HCT116 (cell line): Measurements from ENCODE around the gene KAT6B. TPM values are rescaled to one million over a fixed set of nuclear protein-coding genes. Genes with fewer than 3 reads are reported as not detected.

Experiments used
- ATAC-seq: fragments of 200-7000 bp; cut with Tn5 transposase; 2 replicates; pipeline ENCODE4 v1.9.1; 2020; ENCODE audit warnings: mild to moderate bottlenecking, moderate library complexity
- BruUV-seq: library from RNA; stranded (reverse); fragments of 400-500 nt; replicated peaks from 2 replicates; lab custom pipeline; 2021; lab: Mats Ljungman, UMichigan
- CTCF ChIA-PET: fragments of 300-600 bp; sonication (Branson Sonifier 250); formaldehyde crosslinking; loops from one replicate; lab custom pipeline; 2021; ENCODE audit warnings: antibody characterized with exemption; lab: Charles Lee
- POLR2A ChIA-PET: fragments of 300-600, 350-600 bp; sonication (Branson Sonifier 250); formaldehyde crosslinking; loops from one replicate; lab custom pipeline; 2021; ENCODE audit warnings: antibody characterized with exemption; lab: Charles Lee
- RAD21 ChIA-PET, 2 experiments: fragments of 300-600 bp; sonication (Branson Sonifier 250); formaldehyde crosslinking; loops; one replicate each; lab custom pipeline; 2023; ENCODE audit warnings: low total read pairs in 2 of 2; ENCODE audit not compliant: uncharacterized antibody in 2 of 2, unreplicated experiment in 2 of 2, low non-redundant PET in 1 of 2; lab: Charles Lee
- DNase-seq: peaks from one replicate; pipeline ENCODE4 v3.0.0-alpha.2; 2010; ENCODE audit warnings: low read depth, low spot score
- H2AFZ ChIP-seq: fragments of 200-600 bp; shearing (Covaris generic), sonication (generic); 2 replicates; pipeline ENCODE4 v1.6.1; 2017; ENCODE audit warnings: low read depth, mixed run types, mixed read lengths, antibody characterized with exemption, low read length; ENCODE audit not compliant: poor library complexity, severe bottlenecking
- H3K27ac ChIP-seq: 2 replicates; pipeline ENCODE4 v1.5.1; 2012; ENCODE audit warnings: low read depth, low read length
- H3K27me3 ChIP-seq: fragments of 200-600 bp; sonication (generic); 2 replicates; pipeline ENCODE4 v1.6.1; 2016; ENCODE audit warnings: mixed run types, low read length, mixed read lengths; ENCODE audit not compliant: insufficient read depth
- H3K36me3 ChIP-seq, 2 experiments: fragments of 200-500 bp in 1 of 2; fragments of 200-600 bp in 1 of 2; sonication (Bioruptor generic) in 1 of 2; sonication (generic) in 1 of 2; 2 replicates each; pipeline versions ENCODE4 v1.5.1 to v1.6.1; 2014 to 2016; ENCODE audit warnings: low read length in 2 of 2, inconsistent platforms in 1 of 2, mixed read lengths in 1 of 2, mixed run types in 1 of 2; ENCODE audit not compliant: insufficient read depth in 2 of 2, control insufficient read depth in 1 of 2
- H3K4me1 ChIP-seq, 2 experiments: fragments of 200-600 bp in 1 of 2; sonication (generic) in 1 of 2; 2 replicates each; pipeline versions ENCODE4 v1.5.1 to v1.6.1; 2012 to 2017; ENCODE audit warnings: low read length in 2 of 2, inconsistent platforms in 1 of 2, mild to moderate bottlenecking in 1 of 2, mixed read lengths in 1 of 2, mixed run types in 1 of 2, moderate library complexity in 1 of 2; ENCODE audit not compliant: insufficient read depth in 2 of 2, control insufficient read depth in 1 of 2
- H3K4me2 ChIP-seq: fragments of 200-600 bp; sonication (generic); 2 replicates; pipeline ENCODE4 v1.6.1; 2017; ENCODE audit warnings: mixed run types, low read length, mixed read lengths
- H3K4me3 ChIP-seq, 2 experiments: fragments of 200-600 bp in 1 of 2; sonication (generic) in 1 of 2; replicated peaks in 1 of 2; 2 replicates each; pipeline ENCODE4 v1.5.1; 2011 to 2016; ENCODE audit warnings: low read length in 2 of 2, control low read depth in 1 of 2, low read depth in 1 of 2, mild to moderate bottlenecking in 1 of 2, mixed read lengths in 1 of 2, mixed run types in 1 of 2
- H3K79me2 ChIP-seq: fragments of 200-600 bp; sonication (generic); 2 replicates; pipeline ENCODE4 v1.6.1; 2017; ENCODE audit warnings: mild to moderate bottlenecking, mixed run types, low read length, moderate library complexity, mixed read lengths; ENCODE audit not compliant: insufficient read depth
- H3K9ac ChIP-seq: fragments of 200-600 bp; sonication (generic); 2 replicates; pipeline ENCODE4 v1.6.1; 2016; ENCODE audit warnings: low read length, mixed read lengths
- H3K9me2 ChIP-seq: fragments of 200-600 bp; sonication (generic), shearing (Covaris generic); 2 replicates; pipeline ENCODE4 v1.6.1; 2017; ENCODE audit warnings: mixed run types, mild to moderate bottlenecking, moderate library complexity; ENCODE audit not compliant: insufficient read depth
- H3K9me3 ChIP-seq, 2 experiments: fragments of 200-500 bp in 1 of 2; fragments of 200-600 bp in 1 of 2; sonication (Bioruptor generic) in 1 of 2; sonication (generic) in 1 of 2; 2 replicates each; pipeline ENCODE4 v1.6.1; 2014 to 2017; ENCODE audit warnings: low read length in 2 of 2, mixed read lengths in 2 of 2, inconsistent platforms in 1 of 2, low read depth in 1 of 2, mild to moderate bottlenecking in 1 of 2, mixed run types in 1 of 2, moderate library complexity in 1 of 2; ENCODE audit not compliant: control insufficient read depth in 1 of 2, insufficient read depth in 1 of 2
- H4K20me1 ChIP-seq: fragments of 200-600 bp; sonication (generic), shearing (Covaris generic); 2 replicates; pipeline ENCODE4 v1.6.1; 2017; ENCODE audit warnings: mixed run types, mild to moderate bottlenecking, moderate library complexity; ENCODE audit not compliant: insufficient read depth
- CBX3 ChIP-seq: IDR thresholded peaks from 2 replicates; pipeline ENCODE4 v1.6.1; 2012; ENCODE audit warnings: low read depth
- ELF1 ChIP-seq: IDR thresholded peaks from 2 replicates; pipeline ENCODE4 v1.6.1; 2012; ENCODE audit warnings: low read depth, borderline replicate concordance
- EZH2 ChIP-seq: fragments of 200-600 bp; sonication (generic); IDR thresholded peaks from 2 replicates; pipeline ENCODE4 v1.6.1; 2017; ENCODE audit warnings: antibody characterized with exemption, mixed run types
- EZH2phosphoT487 ChIP-seq: fragments of 200-600 bp; IDR thresholded peaks from 2 replicates; pipeline ENCODE4 v1.6.1; 2018; ENCODE audit warnings: antibody characterized with exemption, borderline replicate concordance
- FOSL1 ChIP-seq: IDR thresholded peaks from 2 replicates; pipeline ENCODE4 v1.6.1; 2012; ENCODE audit warnings: low read depth
- MAX ChIP-seq: IDR thresholded peaks from 2 replicates; pipeline ENCODE4 v1.6.1; 2012
- RAD21 ChIP-seq: IDR thresholded peaks from 2 replicates; pipeline ENCODE4 v1.6.1; 2012; ENCODE audit warnings: low read depth, mild to moderate bottlenecking
- REST ChIP-seq: IDR thresholded peaks from 2 replicates; pipeline ENCODE4 v1.6.1; 2012; ENCODE audit warnings: low read depth
- SIN3A ChIP-seq: IDR thresholded peaks from 2 replicates; pipeline ENCODE4 v1.6.1; 2012; ENCODE audit warnings: low read depth
- SRF ChIP-seq: IDR thresholded peaks from 2 replicates; pipeline ENCODE4 v1.6.1; 2012; ENCODE audit warnings: low read depth
- TCF7L2 ChIP-seq: IDR thresholded peaks from 2 replicates; pipeline ENCODE4 v1.7.0; 2011; ENCODE audit warnings: borderline replicate concordance, inconsistent platforms; ENCODE audit not compliant: insufficient read depth, insufficient read length; ENCODE audit errors: extremely low read depth
- YY1 ChIP-seq: IDR thresholded peaks from 2 replicates; pipeline ENCODE4 v1.6.1; 2011; ENCODE audit warnings: low read length, low read depth, moderate library complexity, mild to moderate bottlenecking; ENCODE audit not compliant: insufficient replicate concordance; ENCODE audit errors: extremely low read depth
- ZFX ChIP-seq: fragments of 450-650 bp; IDR thresholded peaks from 2 replicates; pipeline ENCODE4 v1.6.1; 2017
- intact Hi-C: fragments of 100-400 bp; cut with micrococcal nuclease; formaldehyde crosslinking; loops from 2 replicates; pipeline ENCODE4 v1.10.0; 2022
- total RNA-seq: library from RNA; stranded (reverse); gene quantifications from one replicate; pipeline ENCODE4 v1.2.1, GENCODE V29; 2021; ENCODE audit not compliant: unreplicated experiment
- TF ChIP-seq, protein P1 (sequence below), 3 experiments: fragments of 200-600 bp in 1 of 3; sonication (generic) in 1 of 3; IDR thresholded peaks in 2 of 3; conservative IDR thresholded peaks in 1 of 3; 2 replicates each; pipeline ENCODE4 v1.5.1; 2012 to 2017; ENCODE audit warnings: low read depth in 2 of 3, low read length in 2 of 3, antibody characterized with exemption in 1 of 3, borderline replicate concordance in 1 of 3, control low read depth in 1 of 3, mild to moderate bottlenecking in 1 of 3, mixed read lengths in 1 of 3, mixed run types in 1 of 3, moderate library complexity in 1 of 3; ENCODE audit not compliant: insufficient read depth in 1 of 3

The KAT6B gene
- total RNA-seq, 1 experiment from 2014 or later: 17.8 TPM

DNA sequence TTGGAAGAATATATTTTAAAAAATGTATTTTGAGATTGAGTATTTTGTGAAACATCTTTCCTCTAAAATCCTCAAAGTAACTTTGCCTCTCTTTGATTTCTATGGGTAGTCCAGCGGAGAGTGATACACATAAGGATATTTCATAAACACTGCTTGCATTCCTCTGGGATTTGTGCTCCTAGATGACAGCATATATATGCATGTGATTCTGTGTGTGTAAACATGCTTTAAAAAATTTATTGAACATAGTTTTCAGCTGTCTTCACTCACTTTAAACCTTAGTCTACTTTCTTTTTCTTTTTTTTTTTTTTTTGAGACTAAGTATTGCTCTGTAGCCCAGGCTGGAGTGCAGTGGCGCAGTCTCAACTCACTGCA, 84.6 kb downstream of the KAT6B start:
- ATAC-seq: no peak
- Histone ChIP-seq H3K27me3 (no peaks in the 10 kb centered on the region), H4K20me1 (no peaks in the 10 kb centered on the region; the same call in 1 of the 2 replicates), H3K4me3 (no peak overlapping the region), H3K79me2 (no peaks in the 10 kb centered on the region), H3K9me2 (no peaks in the 10 kb centered on the region), H3K9ac (no peak overlapping the region), H3K4me2 (no peak overlapping the region), H3K27ac (no peak overlapping the region), H2AFZ (no peak overlapping the region), H3K36me3 (no peaks in the 10 kb centered on the region), H3K4me1 (no peaks in the 10 kb centered on the region), H3K9me3 (no peaks in the 10 kb centered on the region)
- no peak for DNase-seq
- TF ChIP-seq REST: no peak
- no peak for TF ChIP-seq EZH2
- TF ChIP-seq SIN3A: no peak
- no peak for TF ChIP-seq SRF
- TF ChIP-seq ZFX: no peak
- no peak for TF ChIP-seq YY1
- TF ChIP-seq FOSL1: no peak
- no peak for TF ChIP-seq MAX
- TF ChIP-seq TCF7L2: no peak
- no peak for TF ChIP-seq ELF1
- no peak for TF ChIP-seq EZH2phosphoT487
- TF ChIP-seq, protein P1, sequence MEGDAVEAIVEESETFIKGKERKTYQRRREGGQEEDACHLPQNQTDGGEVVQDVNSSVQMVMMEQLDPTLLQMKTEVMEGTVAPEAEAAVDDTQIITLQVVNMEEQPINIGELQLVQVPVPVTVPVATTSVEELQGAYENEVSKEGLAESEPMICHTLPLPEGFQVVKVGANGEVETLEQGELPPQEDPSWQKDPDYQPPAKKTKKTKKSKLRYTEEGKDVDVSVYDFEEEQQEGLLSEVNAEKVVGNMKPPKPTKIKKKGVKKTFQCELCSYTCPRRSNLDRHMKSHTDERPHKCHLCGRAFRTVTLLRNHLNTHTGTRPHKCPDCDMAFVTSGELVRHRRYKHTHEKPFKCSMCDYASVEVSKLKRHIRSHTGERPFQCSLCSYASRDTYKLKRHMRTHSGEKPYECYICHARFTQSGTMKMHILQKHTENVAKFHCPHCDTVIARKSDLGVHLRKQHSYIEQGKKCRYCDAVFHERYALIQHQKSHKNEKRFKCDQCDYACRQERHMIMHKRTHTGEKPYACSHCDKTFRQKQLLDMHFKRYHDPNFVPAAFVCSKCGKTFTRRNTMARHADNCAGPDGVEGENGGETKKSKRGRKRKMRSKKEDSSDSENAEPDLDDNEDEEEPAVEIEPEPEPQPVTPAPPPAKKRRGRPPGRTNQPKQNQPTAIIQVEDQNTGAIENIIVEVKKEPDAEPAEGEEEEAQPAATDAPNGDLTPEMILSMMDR (IDR thresholded peaks at IDR 0.05 in 2 of 3, conservative IDR thresholded peaks at IDR 0.05 in 1 of 3; ENCODE audit: borderline replicate concordance in 1 of 3, insufficient read depth in 1 of 3, low read depth in 2 of 3, low read length in 2 of 3): no peak
- TF ChIP-seq CBX3: no peak
- no peak for TF ChIP-seq RAD21
- no TSS peak for BruUV-seq
- ChIA-PET RAD21 (no interaction called here), CTCF (no interaction called here), POLR2A (no interaction called here)
- intact Hi-C loops: no loop called here
